LNCAP (cell line): ENCODE results near the gene A3GALT2.

ENCODE experiments used
- CTCF ChIP-seq: fragments of 450-650 bp; IDR thresholded peaks from 2 replicates; pipeline ENCODE4 v1.5.1; 2017; ENCODE audit warnings: mild to moderate bottlenecking

The A3GALT2 gene

GRCh38 chr1:33306653-33307493 lies 14.0 kb downstream of the A3GALT2 start:
- no peak for TF ChIP-seq CTCF

- TF ChIP-seq CTCF = no peak
Observed at GRCh38 chr1:33305816-33306652, 14.9 kb downstream of the A3GALT2 start.

- no peak for TF ChIP-seq CTCF
Observed at GRCh38 chr1:33305016-33305415, 15.9 kb downstream of the A3GALT2 start.

GRCh38 chr1:33302325-33302724 lies 18.6 kb downstream of the A3GALT2 start:
- no peak for TF ChIP-seq CTCF

- no peak for TF ChIP-seq CTCF
Observed at GRCh38 chr1:33301273-33301984, 19.5 kb downstream of the A3GALT2 start.

- no peak for TF ChIP-seq CTCF
Observed at GRCh38 chr1:33300673-33301072, 20.2 kb downstream of the A3GALT2 start.

- TF ChIP-seq CTCF = no peak
Observed at GRCh38 chr1:33299461-33300155, 21.3 kb downstream of the A3GALT2 start.
